GM11168 (cell line): ENCODE measurements around the gene EDNRB.
"Not testable (repeated sequence)": the region's sequence is repeated elsewhere in the genome, so short reads cannot be mapped to it uniquely, and the experiment has no call there.

Experiments
- in situ Hi-C: fragments of 300-500 bp; cut with MboI; formaldehyde crosslinking; loops from one replicate; pipeline ENCODE4 v1.12.0; 2022; ENCODE audit warnings: low sequenced_read_pairs; ENCODE audit not compliant: unreplicated experiment

Gene EDNRB

GRCh38 chr13:77918391-77919245 is at the start of gene EDNRB:
EDNRB (minus strand) TSS chr13:77918831; CDS start chr13:77918573, 258 bp downstream.
- in situ Hi-C loops = no loop called here

GRCh38 chr13:77966671-77967070 is 48.0 kb upstream of the EDNRB start:
- in situ Hi-C loops = loop anchor here (5.0 kb wide), 1 partner anchor 41 kb away; no protein-coding TSS in a partner anchor

GRCh38 chr13:77952737-77953136 is 34.1 kb upstream of the EDNRB start:
- in situ Hi-C loops = no loop called here

GRCh38 chr13:77952276-77952675 is 33.6 kb upstream of the EDNRB start:
- in situ Hi-C loops = no loop called here

- in situ Hi-C loops = no loop called here
Observed at GRCh38 chr13:77946522-77946921, 27.9 kb upstream of the EDNRB start.

- in situ Hi-C loops = not testable (repeated sequence)
Observed at GRCh38 chr13:77935063-77935462, 16.4 kb upstream of the EDNRB start.

- in situ Hi-C loops = no loop called here
Observed at GRCh38 chr13:77930430-77930829, 11.8 kb upstream of the EDNRB start.

- in situ Hi-C loops = no loop called here
Observed at GRCh38 chr13:77928909-77929308, 10.3 kb upstream of the EDNRB start.

- in situ Hi-C loops = no loop called here
Observed at GRCh38 chr13:77925616-77926015, 7.0 kb upstream of the EDNRB start.

GRCh38 chr13:77919921-77920294 is 1.3 kb upstream of the EDNRB start:
- in situ Hi-C loops = no loop called here

GRCh38 chr13:77919246-77919920 is 752 bp upstream of the EDNRB start:
- in situ Hi-C loops = no loop called here

GRCh38 chr13:77916488-77916887 is 2.1 kb downstream of the EDNRB start:
- in situ Hi-C loops = no loop called here

GRCh38 chr13:77915686-77916085 is 2.9 kb downstream of the EDNRB start:
- in situ Hi-C loops = no loop called here

- in situ Hi-C loops = no loop called here
Observed at GRCh38 chr13:77913003-77913402, 5.6 kb downstream of the EDNRB start.

GRCh38 chr13:77911751-77912150 is 6.9 kb downstream of the EDNRB start:
- in situ Hi-C loops = no loop called here

- in situ Hi-C loops = no loop called here
Observed at GRCh38 chr13:77909827-77910226, 8.8 kb downstream of the EDNRB start.

GRCh38 chr13:77908531-77908930 is 10.1 kb downstream of the EDNRB start:
- in situ Hi-C loops = no loop called here

GRCh38 chr13:77907666-77908341 is 10.8 kb downstream of the EDNRB start:
- in situ Hi-C loops = no loop called here

GRCh38 chr13:77904031-77904430 is 14.6 kb downstream of the EDNRB start:
- in situ Hi-C loops = no loop called here

- in situ Hi-C loops = no loop called here
Observed at GRCh38 chr13:77903435-77903834, 15.2 kb downstream of the EDNRB start.
